Lower lobe of right lung (tissue), 2 donors: ENCODE data around the gene SYT14. TPM values are rescaled to one million over a fixed set of nuclear protein-coding genes. Genes with fewer than 3 reads are reported as not detected.
"Not testable (repeated sequence)": the region's sequence is repeated elsewhere in the genome, so short reads cannot be mapped to it uniquely, and the experiment has no call there.

Experiments
- ATAC-seq, 2 donors: fragments of 200-7000 bp; cut with Tn5 transposase; one replicate each; pipeline ENCODE4 v1.9.1; 2020 to 2022; ENCODE audit warnings: mild to moderate bottlenecking in 2 of 2, moderate library complexity in 2 of 2
- DNase-seq: peaks from one replicate; pipeline ENCODE4 v3.0.0-alpha.2; 2020
- H3K27ac ChIP-seq: fragments of 200-600 bp; one replicate; pipeline ENCODE4 v1.8.0; 2022
- H3K27me3 ChIP-seq: fragments of 200-600 bp; one replicate; pipeline ENCODE4 v1.8.0; 2022; ENCODE audit warnings: low read depth
- H3K36me3 ChIP-seq: fragments of 200-600 bp; one replicate; pipeline ENCODE4 v1.8.0; 2022; ENCODE audit warnings: mild to moderate bottlenecking
- H3K4me1 ChIP-seq: fragments of 200-600 bp; one replicate; pipeline ENCODE4 v1.8.0; 2022
- H3K4me3 ChIP-seq: fragments of 200-600 bp; one replicate; pipeline ENCODE4 v1.8.0; 2022; ENCODE audit warnings: mild to moderate bottlenecking
- H3K9me3 ChIP-seq: fragments of 200-600 bp; one replicate; pipeline ENCODE4 v1.8.0; 2022
- intact Hi-C: fragments of 100-400 bp; cut with DNase I; formaldehyde crosslinking; loops from one replicate; pipeline ENCODE4 v1.11.0; 2022
- total RNA-seq: library from RNA; stranded (reverse); fragmentation: NEBNext Ultra II Directional; extraction: Animal tissue kit (Norgen Biotek cat#: 25700); gene quantifications from one replicate; pipeline ENCODE4 v1.2.1, GENCODE V29; 2021
- TF ChIP-seq, protein P1 (sequence below): fragments of 200-600 bp; IDR thresholded peaks from one replicate; pipeline ENCODE4 v1.8.0; 2022; ENCODE audit warnings: antibody characterized with exemption, mild to moderate bottlenecking
- donor health status: DM: no; HTN: yes; CAD: no; lungs with severe emphysema.

The SYT14 gene
- total RNA-seq, 1 donor from 2014 or later, result not detected

DNA sequence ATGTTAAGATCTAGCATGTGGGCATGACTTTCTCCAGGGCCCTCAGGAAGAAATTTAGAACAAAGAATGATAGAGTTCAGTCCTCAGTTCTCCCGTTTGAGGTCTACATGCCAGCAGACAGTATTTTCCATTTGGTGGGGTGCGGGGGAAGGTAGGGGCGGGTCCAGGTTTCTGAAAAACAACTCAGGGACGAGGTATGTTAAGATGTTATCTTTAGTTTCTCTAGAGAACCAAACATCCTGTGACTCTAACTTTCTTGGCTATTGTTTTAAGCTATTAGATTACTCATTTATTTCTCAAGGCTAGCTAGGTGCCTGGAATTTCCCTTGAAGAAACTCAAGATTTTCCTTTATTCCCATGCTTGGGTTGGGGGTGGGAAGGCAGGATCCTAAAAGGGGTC lies 42.3 kb upstream of the SYT14 start:
- ATAC-seq, result no peak

DNA sequence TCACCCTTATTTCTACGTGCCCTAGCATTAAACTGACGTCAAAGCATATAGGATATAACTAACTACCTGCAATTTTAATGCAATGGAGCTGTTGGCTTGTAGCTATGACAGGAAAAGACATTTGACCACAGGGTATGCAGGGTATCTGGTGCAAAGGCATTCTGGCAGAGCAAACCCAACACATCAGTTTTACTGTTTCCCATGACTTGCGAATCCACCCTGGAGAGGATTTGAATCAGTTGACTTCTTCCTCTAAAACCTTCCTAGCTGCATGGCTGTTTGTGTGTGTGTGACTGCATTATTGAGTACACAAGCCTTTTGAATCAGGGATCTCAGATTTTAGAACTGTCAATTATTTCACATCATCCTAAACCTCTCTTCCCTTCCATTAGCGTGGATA lies 41.7 kb upstream of the SYT14 start:
- ATAC-seq (no peak), DNase-seq (no peak)
- no peak overlapping the region for H3K27ac ChIP-seq
- intact Hi-C loops, result no loop called here
- no peaks in the 10 kb centered on the region for H3K36me3 ChIP-seq
- no peaks in the 10 kb centered on the region for H3K9me3 ChIP-seq
- H3K4me3 ChIP-seq, result no peak overlapping the region
- TF ChIP-seq, protein P1, sequence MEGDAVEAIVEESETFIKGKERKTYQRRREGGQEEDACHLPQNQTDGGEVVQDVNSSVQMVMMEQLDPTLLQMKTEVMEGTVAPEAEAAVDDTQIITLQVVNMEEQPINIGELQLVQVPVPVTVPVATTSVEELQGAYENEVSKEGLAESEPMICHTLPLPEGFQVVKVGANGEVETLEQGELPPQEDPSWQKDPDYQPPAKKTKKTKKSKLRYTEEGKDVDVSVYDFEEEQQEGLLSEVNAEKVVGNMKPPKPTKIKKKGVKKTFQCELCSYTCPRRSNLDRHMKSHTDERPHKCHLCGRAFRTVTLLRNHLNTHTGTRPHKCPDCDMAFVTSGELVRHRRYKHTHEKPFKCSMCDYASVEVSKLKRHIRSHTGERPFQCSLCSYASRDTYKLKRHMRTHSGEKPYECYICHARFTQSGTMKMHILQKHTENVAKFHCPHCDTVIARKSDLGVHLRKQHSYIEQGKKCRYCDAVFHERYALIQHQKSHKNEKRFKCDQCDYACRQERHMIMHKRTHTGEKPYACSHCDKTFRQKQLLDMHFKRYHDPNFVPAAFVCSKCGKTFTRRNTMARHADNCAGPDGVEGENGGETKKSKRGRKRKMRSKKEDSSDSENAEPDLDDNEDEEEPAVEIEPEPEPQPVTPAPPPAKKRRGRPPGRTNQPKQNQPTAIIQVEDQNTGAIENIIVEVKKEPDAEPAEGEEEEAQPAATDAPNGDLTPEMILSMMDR, result no peak
- no peaks in the 10 kb centered on the region for H3K4me1 ChIP-seq
- no peaks in the 10 kb centered on the region for H3K27me3 ChIP-seq

More for the DNA sequence above, 42.3 kb upstream of the SYT14 start:
- Histone ChIP-seq H3K36me3 (no peaks in the 10 kb centered on the region), H3K4me3 (no peak overlapping the region), H3K27me3 (no peaks in the 10 kb centered on the region), H3K4me1 (no peaks in the 10 kb centered on the region), H3K27ac (no peak overlapping the region), H3K9me3 (no peaks in the 10 kb centered on the region)
- intact Hi-C loops, result no loop called here
- no peak for DNase-seq
- TF ChIP-seq, protein P1, result no peak

DNA sequence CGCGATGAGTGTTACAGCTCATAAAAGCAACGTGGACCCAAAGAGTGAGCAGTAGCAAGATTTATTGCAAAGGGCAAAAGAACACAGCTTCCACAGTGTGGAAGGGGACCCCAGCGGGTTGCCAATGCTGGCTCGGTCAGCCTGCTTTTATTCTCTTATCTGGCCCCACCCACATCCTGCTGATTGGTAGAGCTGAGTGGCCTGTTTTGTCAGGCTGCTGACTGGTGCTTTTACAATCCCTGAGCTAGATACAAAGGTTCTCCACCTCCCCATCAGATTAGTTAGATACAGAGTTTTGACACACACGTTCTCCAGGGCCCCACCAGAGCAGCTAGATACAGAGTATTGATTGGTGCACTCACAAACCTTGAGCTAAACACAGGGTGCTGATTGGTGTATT lies 39.7 kb upstream of the SYT14 start:
- H3K27me3 ChIP-seq, H3K9me3 ChIP-seq: not testable (repeated sequence)

DNA sequence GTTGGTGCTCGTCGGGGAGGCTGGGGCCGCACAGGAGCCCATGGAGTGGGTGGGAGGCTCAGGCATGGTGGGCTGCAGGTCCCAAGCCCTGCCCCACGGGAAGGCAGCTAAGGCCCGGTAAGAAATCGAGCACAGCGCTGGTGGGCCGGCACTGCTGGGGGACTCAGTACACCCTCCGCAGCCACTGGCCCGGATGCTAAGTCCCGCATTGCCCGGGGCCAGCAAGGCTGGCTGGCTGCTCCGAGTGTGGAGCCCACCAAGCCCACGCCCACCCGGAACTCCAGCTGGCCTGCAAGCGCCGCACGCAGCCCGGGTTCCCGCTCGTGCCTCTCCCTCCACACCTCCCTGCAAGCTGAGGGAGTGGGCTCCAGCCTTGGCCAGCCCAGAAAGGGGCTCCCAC lies 39.2 kb upstream of the SYT14 start:
- H3K27me3 ChIP-seq, DNase-seq, H3K36me3 ChIP-seq, H3K4me3 ChIP-seq, intact Hi-C loops, H3K4me1 ChIP-seq, H3K27ac ChIP-seq, ATAC-seq, H3K9me3 ChIP-seq: not testable (repeated sequence)

More for the DNA sequence above, 39.7 kb upstream of the SYT14 start:
- H3K27ac ChIP-seq, ATAC-seq, H3K4me1 ChIP-seq, H3K4me3 ChIP-seq, DNase-seq, H3K36me3 ChIP-seq, intact Hi-C loops: not testable (repeated sequence)

DNA sequence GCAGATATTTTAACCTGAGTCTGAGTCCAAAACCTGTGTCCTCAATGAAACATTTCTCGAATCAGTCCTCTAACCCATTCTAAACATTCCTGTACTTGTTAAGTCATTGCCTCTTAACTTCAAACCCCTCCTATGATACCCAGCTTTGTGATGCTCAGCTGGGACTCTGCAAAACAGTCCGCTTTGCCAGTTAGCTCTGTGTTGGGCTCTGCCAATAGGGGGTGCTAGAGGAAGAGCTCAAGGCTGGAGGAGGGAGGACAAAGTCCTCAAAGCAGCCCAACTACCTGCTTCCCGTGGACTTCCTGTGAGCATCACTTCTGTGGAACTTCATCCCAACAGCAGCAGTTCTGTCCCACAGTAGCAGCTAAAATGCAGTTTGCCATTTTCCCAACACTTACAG lies 38.1 kb upstream of the SYT14 start:
- no peak overlapping the region for H3K4me3 ChIP-seq
- TF ChIP-seq, protein P1, result no peak
- intact Hi-C loops, result no loop called here
- no peaks in the 10 kb centered on the region for H3K27me3 ChIP-seq
- H3K36me3 ChIP-seq, result no peaks in the 10 kb centered on the region
- H3K27ac ChIP-seq, result no peak overlapping the region
- H3K9me3 ChIP-seq, result no peaks in the 10 kb centered on the region
- no peak for ATAC-seq
- DNase-seq, result no peak
- no peaks in the 10 kb centered on the region for H3K4me1 ChIP-seq

DNA sequence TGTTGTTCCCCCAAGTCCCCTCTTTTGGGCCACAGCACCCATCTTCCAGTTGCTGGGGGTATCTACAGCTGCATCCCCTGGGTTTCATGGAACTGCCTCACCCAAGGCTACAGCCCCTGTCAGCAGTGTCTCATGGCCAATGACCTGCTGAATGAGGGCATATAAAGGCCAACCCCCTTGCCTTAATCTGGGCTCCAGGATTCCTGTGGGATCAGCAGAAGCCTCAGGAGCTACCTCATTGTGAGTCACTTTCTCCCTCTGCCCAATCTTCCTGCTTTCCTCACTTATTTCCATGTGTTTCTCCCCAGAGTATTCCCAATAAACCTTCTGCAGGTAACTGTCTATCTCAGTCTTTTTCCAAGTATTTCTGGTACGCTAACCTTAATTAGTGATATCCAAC lies 37.3 kb upstream of the SYT14 start:
- DNase-seq, result no peak
- TF ChIP-seq, protein P1, result no peak
- no peaks in the 10 kb centered on the region for H3K4me1 ChIP-seq
- H3K27me3 ChIP-seq, result no peaks in the 10 kb centered on the region
- H3K27ac ChIP-seq, result no peak overlapping the region
- no peak for ATAC-seq
- no peak overlapping the region for H3K4me3 ChIP-seq
- intact Hi-C loops, result no loop called here
- no peaks in the 10 kb centered on the region for H3K36me3 ChIP-seq
- H3K9me3 ChIP-seq, result no peaks in the 10 kb centered on the region

DNA sequence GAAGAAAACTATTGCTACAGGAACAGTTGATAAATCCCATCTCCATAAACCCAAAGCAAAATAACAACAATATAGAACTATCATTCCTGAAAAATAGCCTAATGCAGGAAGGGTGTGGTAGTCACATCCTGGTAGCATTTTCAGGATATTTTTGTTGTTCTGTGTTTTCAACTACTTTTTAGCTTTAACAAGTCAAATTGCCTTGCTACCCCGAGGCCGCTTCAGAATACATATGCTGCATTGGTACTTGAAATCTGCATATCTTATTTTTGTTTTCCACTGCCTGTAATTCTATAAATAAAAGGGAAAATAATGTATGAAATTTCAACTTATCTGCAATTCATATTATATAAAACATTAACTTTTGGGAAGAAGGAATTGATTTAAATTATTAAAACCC lies 36.8 kb upstream of the SYT14 start:
- TF ChIP-seq, protein P1, result no peak
- no peaks in the 10 kb centered on the region for H3K27me3 ChIP-seq
- no peaks in the 10 kb centered on the region for H3K9me3 ChIP-seq
- H3K36me3 ChIP-seq, result no peaks in the 10 kb centered on the region
- ATAC-seq, result no peak
- no peak for DNase-seq
- H3K27ac ChIP-seq, result no peak overlapping the region
- no peaks in the 10 kb centered on the region for H3K4me1 ChIP-seq
- intact Hi-C loops, result no loop called here
- no peak overlapping the region for H3K4me3 ChIP-seq

DNA sequence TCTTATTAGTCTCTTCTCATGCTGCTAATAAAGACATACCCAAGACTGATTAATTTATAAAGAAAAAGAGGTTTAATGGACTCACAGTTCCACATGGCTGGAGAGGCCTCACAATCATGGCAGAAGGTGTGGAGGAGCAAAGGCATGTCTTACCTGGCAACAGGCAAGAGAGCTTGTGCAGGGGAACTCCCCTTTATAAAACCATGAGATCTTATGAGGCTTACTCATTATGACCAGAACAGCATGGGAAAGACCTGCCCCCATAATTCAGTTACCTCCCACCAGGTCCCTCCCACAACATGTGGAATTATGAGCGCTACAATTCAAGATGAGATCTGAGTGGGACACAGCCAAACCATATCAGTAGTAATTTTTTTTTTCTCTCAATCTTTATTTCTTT lies 33.2 kb upstream of the SYT14 start:
- intact Hi-C loops, H3K36me3 ChIP-seq, H3K27ac ChIP-seq, ATAC-seq, H3K4me3 ChIP-seq, DNase-seq, H3K27me3 ChIP-seq, H3K4me1 ChIP-seq, H3K9me3 ChIP-seq: not testable (repeated sequence)
